GM23248 (cell line): ENCODE results near the gene ARRB1. TPM values are rescaled to one million over a fixed set of nuclear protein-coding genes. Genes with fewer than 3 reads are reported as not detected.

Experiments used
- DNase-seq: peaks from one replicate; pipeline ENCODE4 v3.0.0-alpha.2; 2015
- H2AFZ ChIP-seq: fragments of 200-600 bp; sonication (generic); 2 replicates; pipeline ENCODE4 v1.6.1; 2016; ENCODE audit warnings: antibody characterized with exemption
- H3F3A ChIP-seq: fragments of 200-600 bp; sonication (generic); 2 replicates; pipeline ENCODE4 v1.6.1; 2016; ENCODE audit warnings: mild to moderate bottlenecking, antibody characterized with exemption, mixed run types; ENCODE audit not compliant: insufficient read depth
- H3K27ac ChIP-seq: fragments of 200-600 bp; sonication (generic); 2 replicates; pipeline ENCODE4 v1.5.1; 2016; ENCODE audit warnings: mild to moderate bottlenecking
- H3K27me3 ChIP-seq: fragments of 200-600 bp; sonication (generic); replicated peaks from 2 replicates; pipeline ENCODE4 v1.6.1; 2016; ENCODE audit warnings: mild to moderate bottlenecking; ENCODE audit not compliant: insufficient read depth
- H3K36me3 ChIP-seq: fragments of 200-600 bp; sonication (generic); 2 replicates; pipeline ENCODE4 v1.6.1; 2016; ENCODE audit warnings: low read depth, mild to moderate bottlenecking
- H3K4me1 ChIP-seq: fragments of 200-600 bp; sonication (generic); 2 replicates; pipeline ENCODE4 v1.6.1; 2016; ENCODE audit warnings: mild to moderate bottlenecking; ENCODE audit not compliant: insufficient read depth
- H3K4me2 ChIP-seq: fragments of 200-600 bp; sonication (generic); one replicate; pipeline ENCODE4 v1.6.1; 2016; ENCODE audit warnings: mild to moderate bottlenecking; ENCODE audit not compliant: unreplicated experiment
- H3K4me3 ChIP-seq: fragments of 200-600 bp; sonication (generic); 2 replicates; pipeline ENCODE4 v1.5.1; 2016; ENCODE audit warnings: mild to moderate bottlenecking
- H3K79me2 ChIP-seq: fragments of 200-600 bp; sonication (generic); 2 replicates; pipeline ENCODE4 v1.6.1; 2016; ENCODE audit warnings: mild to moderate bottlenecking; ENCODE audit not compliant: insufficient read depth
- H3K9ac ChIP-seq: fragments of 200-600 bp; sonication (generic); 2 replicates; pipeline ENCODE4 v1.6.1; 2016; ENCODE audit warnings: mild to moderate bottlenecking
- H3K9me2 ChIP-seq: fragments of 200-600 bp; sonication (generic); 2 replicates; pipeline ENCODE4 v1.6.1; 2016; ENCODE audit warnings: mixed run types, mild to moderate bottlenecking, moderate library complexity; ENCODE audit not compliant: insufficient read depth
- H3K9me3 ChIP-seq: fragments of 200-600 bp; sonication (generic); one replicate; pipeline ENCODE4 v1.6.1; 2017; ENCODE audit warnings: low read depth
- H4K20me1 ChIP-seq: fragments of 200-600 bp; sonication (generic); 2 replicates; pipeline ENCODE4 v1.6.0; 2016; ENCODE audit not compliant: insufficient read depth
- EZH2 ChIP-seq: fragments of 200-600 bp; sonication (generic); IDR thresholded peaks from 2 replicates; pipeline ENCODE4 v1.6.1; 2018; ENCODE audit warnings: antibody characterized with exemption, mild to moderate bottlenecking; ENCODE audit not compliant: insufficient read depth, poor library complexity, severe bottlenecking
- EZH2phosphoT487 ChIP-seq: fragments of 200-600 bp; sonication (generic); IDR thresholded peaks from 2 replicates; pipeline ENCODE4 v1.6.1; 2018; ENCODE audit warnings: antibody characterized with exemption, moderate library complexity, mild to moderate bottlenecking, low read depth; ENCODE audit not compliant: insufficient read depth
- WGBS, 2 experiments: methylation state at CpG; one replicate each; pipeline ENCODE4 v1.1.6; 2015 to 2017; ENCODE audit warnings: low lambda C conversion rate in 2 of 2, low coverage in 1 of 2; ENCODE audit errors: missing lambda C conversion rate in 2 of 2; 5-methylcytosine and 5-hydroxymethylcytosine counted together
- in situ Hi-C: fragments of 300-500 bp; cut with MboI; formaldehyde crosslinking; loops from 2 replicates; pipeline ENCODE4 v1.15.0; 2020
- polyA plus RNA-seq: library from polyadenylated mRNA; unstranded; fragments of >200 nt; fragmentation: Nextera tagmentation; extraction: Ambion mirVana; gene quantifications from 2 replicates; pipeline ENCODE4 v1.2.1, GENCODE V29; 2016
- total RNA-seq: library from RNA; depleted of rRNA; stranded (reverse); fragments of >200 nt; shearing (Covaris generic); gene quantifications from 2 replicates; pipeline ENCODE4 v1.2.3, GENCODE V29; 2014

The ARRB1 gene
- total and polyA plus RNA-seq, 2 experiments from 2014 or later, result 2.0 to 3.1 TPM

- Histone ChIP-seq H3K4me3 (no peak overlapping the region), H3K9me2 (no peaks in the 10 kb centered on the region), H3K79me2 (no peaks in the 10 kb centered on the region), H3K9ac (no peak overlapping the region), H3K27me3 (no peaks in the 10 kb centered on the region), H3K36me3 (no peaks in the 10 kb centered on the region), H3F3A (no peaks in the 10 kb centered on the region), H3K4me1 (no peaks in the 10 kb centered on the region), H3K27ac (no peak overlapping the region), H3K9me3 (no peaks in the 10 kb centered on the region), H4K20me1 (no peaks in the 10 kb centered on the region), H2AFZ (no peak overlapping the region), H3K4me2 (no peak overlapping the region)
- in situ Hi-C loops, result no loop called here
- TF ChIP-seq EZH2 (no peak), EZH2phosphoT487 (no peak)
- WGBS, 2 experiments, result 90 to 95% methylated on average over 13 to 15 of the region's 16 CpGs
- DNase-seq, result no peak
These were observed 68.0 kb downstream of the ARRB1 start for GRCh38 chr11:75283391-75283931.

- DNase-seq, result no peak
- H3F3A ChIP-seq, result no peaks in the 10 kb centered on the region
- H4K20me1 ChIP-seq, result no peaks in the 10 kb centered on the region
- H3K9ac ChIP-seq, result no peak overlapping the region
- in situ Hi-C loops, result no loop called here
- H2AFZ ChIP-seq, result no peak overlapping the region
- no peaks in the 10 kb centered on the region for H3K9me2 ChIP-seq
- no peaks in the 10 kb centered on the region for H3K36me3 ChIP-seq
- TF ChIP-seq EZH2 (no peak), EZH2phosphoT487 (no peak)
- 87 to 88% methylated on average over 9 to 10 of the region's 10 CpGs for WGBS, 2 experiments
- no peaks in the 10 kb centered on the region for H3K4me1 ChIP-seq
- H3K79me2 ChIP-seq, result no peaks in the 10 kb centered on the region
- H3K4me3 ChIP-seq, result no peak overlapping the region
- no peak overlapping the region for H3K4me2 ChIP-seq
- H3K27me3 ChIP-seq, result no peaks in the 10 kb centered on the region
- H3K9me3 ChIP-seq, result no peaks in the 10 kb centered on the region
- H3K27ac ChIP-seq, result no peak overlapping the region
These were observed 69.9 kb downstream of the ARRB1 start for GRCh38 chr11:75281469-75282095.

GRCh38 chr11:75280770-75281468 lies 70.5 kb downstream of the ARRB1 start:
- Histone ChIP-seq H3K9me2 (no peaks in the 10 kb centered on the region), H3K4me1 (no peaks in the 10 kb centered on the region), H3K9me3 (no peaks in the 10 kb centered on the region), H3K36me3 (no peaks in the 10 kb centered on the region), H3F3A (no peaks in the 10 kb centered on the region), H3K4me3 (no peak overlapping the region), H3K4me2 (no peak overlapping the region), H3K79me2 (no peaks in the 10 kb centered on the region), H3K9ac (no peak overlapping the region), H4K20me1 (no peaks in the 10 kb centered on the region), H2AFZ (no peak overlapping the region), H3K27ac (no peak overlapping the region), H3K27me3 (no peaks in the 10 kb centered on the region)
- no peak for DNase-seq
- in situ Hi-C loops, result no loop called here
- TF ChIP-seq EZH2 (no peak), EZH2phosphoT487 (no peak)
- WGBS, 2 experiments, result 75 to 80% methylated on average over 15 of the region's 15 CpGs

GRCh38 chr11:75280227-75280701 lies 71.2 kb downstream of the ARRB1 start:
- Histone ChIP-seq H4K20me1 (no peaks in the 10 kb centered on the region), H3K36me3 (no peaks in the 10 kb centered on the region), H3F3A (no peaks in the 10 kb centered on the region), H3K9me2 (no peaks in the 10 kb centered on the region), H3K4me2 (no peak overlapping the region), H3K4me3 (no peak overlapping the region), H3K79me2 (no peaks in the 10 kb centered on the region), H2AFZ (no peak overlapping the region), H3K27me3 (no peaks in the 10 kb centered on the region), H3K9me3 (no peaks in the 10 kb centered on the region), H3K27ac (no peak overlapping the region), H3K9ac (no peak overlapping the region), H3K4me1 (no peaks in the 10 kb centered on the region)
- TF ChIP-seq EZH2, result no peak
- DNase-seq, result peak; percentile 76
- in situ Hi-C loops, result no loop called here
- WGBS, 2 experiments, result 12 to 18% methylated on average over 9 of the region's 9 CpGs
